GM21717 (cell line): ENCODE data around the gene TRIO.

Experiments used
- ATAC-seq: cut with Tn5 transposase; IDR thresholded peaks from one replicate; pipeline ENCODE4 v1.9.1; 2021; ENCODE audit warnings: mild to moderate bottlenecking, moderate library complexity; ENCODE audit not compliant: unreplicated experiment

TRIO gene

DNA sequence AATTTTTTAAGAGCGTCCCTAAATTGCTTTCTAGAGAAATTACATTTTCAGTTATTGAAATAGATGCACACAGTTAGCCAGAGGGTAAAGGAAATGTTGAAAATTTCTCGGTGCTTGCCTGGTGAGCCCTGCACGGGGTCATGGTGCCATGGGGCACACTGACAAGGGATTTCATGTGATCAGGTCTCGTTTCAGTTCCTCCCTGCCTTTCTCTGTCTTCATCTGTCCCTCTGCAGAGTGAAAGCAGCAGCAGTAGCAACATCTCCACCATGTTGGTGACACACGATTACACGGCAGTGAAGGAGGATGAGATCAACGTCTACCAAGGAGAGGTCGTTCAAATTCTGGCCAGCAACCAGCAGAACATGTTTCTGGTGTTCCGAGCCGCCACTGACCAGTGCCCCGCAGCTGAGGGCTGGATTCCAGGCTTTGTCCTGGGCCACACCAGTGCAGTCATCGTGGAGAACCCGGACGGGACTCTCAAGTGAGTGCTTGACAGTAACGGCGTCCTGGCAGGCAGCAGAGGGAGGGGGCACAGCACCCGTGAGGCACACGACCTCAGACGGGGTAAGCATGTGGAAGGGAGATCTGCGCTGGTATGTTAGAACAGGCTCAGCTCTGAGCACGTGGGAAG is 349.3 kb downstream of the TRIO start:
- no peak for ATAC-seq

DNA sequence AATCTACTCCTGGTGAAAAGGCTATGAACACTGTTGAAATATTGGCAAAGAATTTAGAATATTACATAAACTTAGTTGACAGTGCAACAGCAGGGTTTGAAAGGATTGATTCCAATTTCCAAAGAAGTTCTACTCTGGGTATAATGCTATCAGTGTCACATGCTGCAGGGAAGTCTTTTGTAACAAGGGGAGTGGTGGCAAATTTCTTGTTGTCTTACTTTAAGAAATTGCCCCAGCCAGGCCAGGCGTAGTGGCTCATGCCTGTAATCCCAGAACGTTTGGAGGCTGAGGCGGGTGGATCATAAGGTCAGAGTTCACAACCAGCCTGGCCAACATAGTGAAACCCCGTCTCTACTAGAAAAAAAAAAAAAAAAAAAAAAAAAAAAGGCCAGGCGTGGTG is 352.2 kb downstream of the TRIO start:
- no peak for ATAC-seq

DNA sequence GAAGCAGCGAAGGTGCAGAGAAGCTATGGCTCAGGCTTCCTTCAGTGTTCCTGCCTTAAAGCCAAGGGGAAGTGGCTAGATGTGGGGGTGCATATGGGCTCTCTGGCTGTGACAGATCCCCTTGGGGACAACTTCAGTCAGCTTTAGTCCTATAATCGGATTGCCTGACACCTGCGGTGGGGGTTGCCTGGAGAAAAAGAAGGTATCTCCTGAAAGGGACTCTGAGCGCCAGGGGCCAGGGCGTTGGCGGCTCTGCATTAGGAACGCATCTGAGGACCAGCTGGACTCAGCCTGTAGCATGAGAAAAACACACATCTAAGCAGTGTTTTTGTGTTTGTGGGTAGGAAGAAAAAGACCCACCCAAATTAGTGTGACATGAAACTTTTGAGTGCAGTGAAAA is 354.2 kb downstream of the TRIO start:
- ATAC-seq, result no peak

DNA sequence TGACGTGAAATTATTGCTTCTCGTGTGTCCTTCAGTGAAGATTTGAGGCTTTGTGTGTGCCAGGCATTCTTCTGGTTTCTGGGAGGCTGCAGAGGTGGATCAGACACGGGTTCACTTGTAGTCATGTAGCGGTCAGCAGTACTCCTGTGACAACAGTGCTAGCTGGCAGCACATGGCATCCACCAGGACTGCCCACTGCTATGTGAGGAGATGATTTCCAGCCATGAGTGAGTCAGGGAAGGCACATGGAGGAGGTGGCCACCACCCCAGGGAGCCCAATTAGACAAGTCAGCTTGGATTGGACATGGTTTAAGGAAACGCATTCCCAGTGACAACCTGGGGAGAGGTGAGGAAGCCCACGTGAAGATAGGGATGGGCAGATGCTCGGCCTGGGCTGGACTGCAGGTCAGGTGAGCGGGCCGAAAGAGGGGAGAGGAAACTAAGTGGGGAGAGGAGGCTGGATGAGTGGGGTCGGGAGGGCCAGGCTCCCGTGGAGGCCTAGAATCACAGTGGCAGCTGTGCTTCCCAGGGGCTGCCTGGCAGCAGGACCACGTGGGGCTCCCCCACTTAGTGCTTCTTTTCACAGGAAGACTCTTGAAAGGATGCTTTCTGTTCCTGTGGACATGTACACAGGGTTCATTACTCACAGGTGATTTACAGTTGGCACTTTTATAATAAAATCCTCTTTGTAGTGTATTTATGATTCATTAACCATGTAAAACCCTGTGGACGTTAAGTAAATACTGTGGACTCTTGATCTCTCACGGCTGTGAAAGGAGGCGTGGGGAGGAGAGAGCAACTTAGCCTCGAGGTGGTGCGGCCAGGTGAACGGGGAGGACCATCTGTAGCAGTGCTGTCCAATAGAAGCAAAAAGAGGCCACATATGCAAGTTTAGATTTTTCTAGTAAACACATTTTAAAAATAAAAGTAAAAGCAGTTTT is 358.5 kb downstream of the TRIO start:
- ATAC-seq, result no peak

DNA sequence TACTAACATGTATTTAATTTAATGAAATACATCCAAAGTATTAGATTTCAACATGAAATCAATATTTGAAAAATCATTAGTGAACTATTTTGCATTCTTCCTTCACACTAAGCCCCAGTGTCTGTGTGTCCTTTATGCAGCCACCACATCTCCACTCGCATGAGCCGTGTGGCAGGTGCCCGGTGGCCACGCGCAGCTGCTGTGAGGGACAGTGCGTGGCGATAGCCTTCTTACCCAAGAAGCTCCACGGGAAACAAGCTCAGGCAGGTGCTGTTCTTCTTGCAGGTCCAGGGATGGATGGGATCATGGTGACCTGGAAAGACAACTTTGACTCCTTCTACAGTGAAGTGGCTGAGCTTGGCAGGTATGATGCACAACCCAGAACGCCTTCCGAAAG is 359.1 kb downstream of the TRIO start:
- no peak for ATAC-seq

DNA sequence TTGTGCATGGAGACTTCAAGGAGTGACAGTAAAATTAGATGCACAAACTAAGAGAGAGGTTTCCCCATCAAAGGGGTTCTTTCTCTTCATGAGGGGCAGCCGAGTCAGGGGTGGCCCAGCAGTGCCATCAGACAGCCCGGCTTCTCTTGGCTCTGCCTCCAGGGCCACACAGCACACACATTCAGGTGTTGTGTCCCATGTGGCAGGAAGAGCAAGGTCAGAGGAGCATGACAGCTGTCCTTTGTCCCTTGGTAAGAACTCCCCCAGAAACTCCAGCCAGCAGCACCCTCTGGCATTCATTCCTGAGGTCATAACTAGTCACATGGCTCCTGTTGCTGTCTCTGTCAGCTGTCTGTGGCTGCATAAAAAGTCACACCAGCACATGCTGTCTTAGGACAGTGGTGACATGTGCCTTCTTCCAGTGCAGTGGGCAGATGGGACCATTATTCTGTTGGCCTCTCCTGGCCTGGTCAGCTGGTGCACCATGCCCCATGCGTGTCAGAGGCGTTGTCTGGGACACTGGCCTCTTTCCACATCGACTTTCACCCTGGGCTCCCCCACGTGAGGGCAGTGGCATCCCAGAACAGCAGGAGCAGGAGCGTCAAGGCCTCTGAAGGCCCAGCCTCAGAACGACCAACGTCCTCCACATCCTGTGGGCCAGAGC is 360.0 kb downstream of the TRIO start:
- ATAC-seq, result no peak

DNA sequence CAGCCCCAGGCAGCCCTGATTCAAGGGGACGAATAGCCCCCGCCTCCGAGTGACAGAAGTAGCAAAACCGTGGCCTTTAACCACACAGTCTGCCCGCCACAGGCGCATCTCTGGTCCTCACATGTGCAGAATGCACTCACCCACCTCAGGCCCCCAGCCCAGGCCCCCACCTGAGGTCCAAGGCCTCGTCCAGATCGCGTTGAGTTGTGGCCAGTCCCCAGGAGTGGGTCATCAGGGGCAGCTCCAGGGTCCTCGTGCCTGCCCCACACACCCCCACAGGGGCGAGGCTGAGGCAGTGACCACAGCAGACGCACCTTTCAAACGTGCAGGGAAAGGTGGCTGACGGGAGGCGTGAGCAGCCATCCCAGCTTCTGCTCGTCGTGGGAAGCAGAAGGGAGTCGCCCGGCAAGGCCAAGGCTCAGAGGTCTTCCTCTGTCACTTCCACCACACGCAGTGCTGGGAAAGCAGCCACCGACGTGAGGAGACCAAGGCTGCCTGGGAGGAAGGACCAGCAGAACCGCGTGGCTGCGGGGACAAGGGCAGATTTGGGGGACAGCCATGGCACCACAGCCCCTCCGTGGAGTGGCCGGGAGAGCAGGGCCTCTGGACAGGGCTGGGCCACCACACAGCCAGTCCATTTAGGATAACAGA is 360.7 kb downstream of the TRIO start:
- no peak for ATAC-seq

DNA sequence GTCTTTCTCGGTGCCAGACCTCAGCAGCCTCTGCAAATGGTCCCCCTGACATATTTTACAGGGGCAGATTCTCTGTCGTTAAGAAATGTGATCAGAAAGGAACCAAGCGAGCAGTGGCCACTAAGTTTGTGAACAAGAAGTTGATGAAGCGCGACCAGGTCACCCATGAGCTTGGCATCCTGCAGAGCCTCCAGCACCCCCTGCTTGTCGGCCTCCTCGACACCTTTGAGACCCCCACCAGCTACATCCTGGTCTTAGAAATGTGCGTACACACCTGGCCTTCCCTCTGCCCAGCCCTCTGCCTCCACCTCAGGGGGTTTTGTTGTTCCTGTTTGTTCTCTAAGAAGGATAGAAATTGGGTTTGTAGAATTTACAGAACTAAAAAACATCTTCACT is 361.2 kb downstream of the TRIO start:
- ATAC-seq, result no peak

DNA sequence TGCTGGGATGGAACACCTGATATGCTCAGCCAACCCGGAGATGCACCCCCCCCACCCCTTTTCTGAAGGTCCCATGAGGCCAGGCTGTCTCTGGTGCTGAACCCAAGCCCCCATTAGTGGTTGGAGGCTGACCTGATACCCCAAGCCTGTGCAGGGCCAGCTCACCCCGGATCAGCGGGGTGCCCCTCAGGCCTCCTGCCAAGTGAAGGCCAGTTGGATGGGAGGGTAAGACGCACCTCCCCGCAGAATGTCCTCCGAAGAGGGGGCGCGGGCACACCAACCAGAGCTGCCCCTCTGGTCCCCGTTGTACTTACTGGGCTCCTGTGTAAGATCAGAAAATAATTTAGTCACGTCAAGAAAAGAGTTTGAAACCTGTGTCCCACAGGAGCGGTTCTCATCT is 361.7 kb downstream of the TRIO start:
- no peak for ATAC-seq

DNA sequence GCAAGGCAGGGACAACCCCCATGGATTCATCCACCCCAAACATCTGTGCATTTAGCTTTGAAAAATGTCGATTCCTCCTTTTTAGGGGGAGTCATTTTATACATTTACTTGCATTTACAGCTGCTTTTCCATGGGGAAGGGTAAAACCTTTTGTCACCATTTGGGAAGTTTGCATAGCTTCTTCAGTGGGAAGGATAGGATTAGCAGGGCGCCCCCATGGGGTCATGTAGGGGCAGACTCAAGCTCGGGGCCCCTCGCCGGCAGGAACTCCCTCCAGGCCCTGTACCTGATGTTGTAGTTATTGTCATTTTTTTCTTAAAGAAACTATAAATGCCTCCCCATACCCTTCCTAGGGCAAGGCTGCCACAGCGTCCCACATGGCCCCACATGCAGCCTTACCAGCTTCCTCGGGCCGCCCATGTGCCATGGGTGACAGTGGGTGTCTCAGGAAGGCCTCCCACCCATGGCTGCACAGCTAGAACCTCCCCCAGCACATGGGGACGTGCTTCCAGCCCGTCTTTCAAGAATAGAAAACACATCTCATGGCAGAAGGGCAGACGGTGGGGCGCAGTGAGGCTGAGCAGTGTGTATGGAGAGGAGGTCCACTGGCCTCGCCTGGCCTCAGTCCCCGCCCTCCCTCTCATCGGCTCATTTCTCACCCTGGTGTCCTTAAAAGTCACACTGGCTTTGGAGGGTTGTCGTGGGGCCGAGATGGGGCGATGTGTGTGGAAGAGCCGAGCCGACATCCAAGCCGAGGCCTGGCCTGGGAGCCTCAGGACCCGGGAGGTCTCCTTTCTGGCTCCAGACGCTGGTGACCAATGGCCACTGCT is 362.4 kb downstream of the TRIO start:
- no peak for ATAC-seq

DNA sequence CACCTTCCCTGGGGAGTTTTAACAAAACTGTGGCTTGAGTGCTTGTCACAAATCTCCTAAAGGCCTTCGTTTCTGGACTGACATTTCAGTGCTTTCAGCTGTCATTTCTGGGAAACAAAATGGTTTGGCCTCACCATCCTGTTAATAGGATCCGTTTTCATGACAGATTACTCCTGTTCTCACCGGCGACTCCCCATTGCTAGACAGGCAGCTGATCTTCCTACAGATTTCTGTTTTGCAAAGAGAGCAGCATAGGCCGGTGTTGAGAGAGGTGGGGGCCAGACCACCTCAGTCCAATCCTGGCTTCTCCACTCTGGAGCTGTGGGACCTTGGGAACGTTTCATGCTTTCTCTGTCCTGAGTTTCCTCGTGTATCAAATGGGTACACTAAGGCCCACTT is 363.0 kb downstream of the TRIO start:
- ATAC-seq, result no peak

DNA sequence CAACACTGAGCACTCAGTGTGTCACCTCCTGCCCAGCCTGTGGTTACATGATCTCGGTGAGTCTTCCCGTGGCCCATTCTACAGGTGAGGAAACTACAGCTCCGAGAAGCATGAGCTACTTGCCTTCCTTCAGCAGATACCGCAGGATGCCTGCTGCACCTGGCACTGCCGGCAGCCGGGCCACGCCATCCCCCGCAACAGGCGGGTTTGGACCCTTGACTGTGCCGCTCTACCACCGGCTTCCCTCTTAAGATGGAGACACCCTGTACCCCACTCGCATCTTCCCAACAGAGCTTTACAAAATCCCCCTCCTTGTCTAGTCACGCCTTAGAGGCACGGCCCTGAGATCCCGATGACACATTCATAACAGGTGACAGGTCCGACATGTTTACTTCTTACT is 363.5 kb downstream of the TRIO start:
- ATAC-seq, result no peak

DNA sequence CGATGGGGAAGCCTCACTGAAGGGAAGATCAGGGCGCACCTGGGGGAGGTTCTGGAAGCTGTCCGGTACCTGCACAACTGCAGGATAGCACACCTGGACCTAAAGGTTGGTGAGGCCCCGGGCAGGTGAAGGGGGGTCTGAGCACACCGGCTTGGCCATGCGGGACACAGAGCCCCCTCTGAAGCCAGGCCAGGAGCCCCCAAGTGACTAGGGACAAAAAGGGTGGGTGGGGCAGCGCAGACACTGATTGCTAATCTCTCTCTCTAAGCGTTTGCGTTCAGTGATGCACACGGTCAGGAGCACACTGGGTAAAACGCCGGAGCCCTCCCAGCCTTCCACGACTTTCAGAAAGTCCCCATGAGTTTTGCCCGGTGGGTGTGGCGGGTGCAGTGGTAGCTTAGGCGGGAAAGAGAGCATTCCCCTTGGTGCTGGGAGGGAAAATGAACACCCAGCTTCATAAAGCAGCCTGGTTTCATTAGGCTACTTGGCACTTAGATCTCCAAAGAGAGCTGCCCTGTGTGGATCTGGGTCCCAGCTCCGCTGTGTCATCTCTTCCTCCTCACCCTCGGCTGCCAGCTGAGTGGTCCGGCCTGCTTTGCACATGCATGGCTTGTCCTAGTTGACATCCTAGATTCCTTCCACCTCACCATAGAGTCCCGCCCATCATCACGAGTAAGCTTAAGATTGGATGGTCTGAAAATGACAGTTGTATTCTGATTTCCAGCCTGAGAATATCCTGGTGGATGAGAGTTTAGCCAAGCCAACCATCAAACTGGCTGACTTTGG is 364.2 kb downstream of the TRIO start:
- no peak for ATAC-seq

DNA sequence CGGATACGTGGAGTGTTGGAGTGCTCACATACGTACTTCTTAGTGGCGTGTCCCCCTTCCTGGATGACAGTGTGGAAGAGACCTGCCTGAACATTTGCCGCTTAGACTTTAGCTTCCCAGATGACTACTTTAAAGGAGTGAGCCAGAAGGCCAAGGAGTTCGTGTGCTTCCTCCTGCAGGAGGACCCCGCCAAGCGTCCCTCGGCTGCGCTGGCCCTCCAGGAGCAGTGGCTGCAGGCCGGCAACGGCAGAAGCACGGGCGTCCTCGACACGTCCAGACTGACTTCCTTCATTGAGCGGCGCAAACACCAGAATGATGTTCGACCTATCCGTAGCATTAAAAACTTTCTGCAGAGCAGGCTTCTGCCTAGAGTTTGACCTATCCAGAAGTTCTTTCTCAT is 364.9 kb downstream of the TRIO start:
- ATAC-seq, result no peak

DNA sequence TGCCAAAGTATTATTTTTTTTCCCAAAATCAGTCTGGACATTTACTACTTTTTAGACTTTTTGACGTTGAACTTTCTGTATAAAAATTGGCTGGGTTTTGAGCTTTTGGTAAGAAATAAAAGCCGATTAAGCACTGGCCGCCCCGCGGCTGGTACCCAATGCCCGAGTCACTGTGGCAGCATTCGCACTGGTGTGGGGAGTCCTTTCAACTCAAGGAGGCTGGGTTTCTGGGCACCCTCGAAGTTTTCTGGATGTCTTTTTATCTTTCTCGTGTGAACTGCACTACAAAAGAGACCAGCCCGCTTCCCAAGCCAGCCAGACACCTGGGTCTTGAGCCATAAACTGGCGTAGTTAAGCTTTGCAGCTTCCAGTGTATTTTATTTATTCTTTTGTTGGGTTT is 366.4 kb downstream of the TRIO start:
- no peak for ATAC-seq

DNA sequence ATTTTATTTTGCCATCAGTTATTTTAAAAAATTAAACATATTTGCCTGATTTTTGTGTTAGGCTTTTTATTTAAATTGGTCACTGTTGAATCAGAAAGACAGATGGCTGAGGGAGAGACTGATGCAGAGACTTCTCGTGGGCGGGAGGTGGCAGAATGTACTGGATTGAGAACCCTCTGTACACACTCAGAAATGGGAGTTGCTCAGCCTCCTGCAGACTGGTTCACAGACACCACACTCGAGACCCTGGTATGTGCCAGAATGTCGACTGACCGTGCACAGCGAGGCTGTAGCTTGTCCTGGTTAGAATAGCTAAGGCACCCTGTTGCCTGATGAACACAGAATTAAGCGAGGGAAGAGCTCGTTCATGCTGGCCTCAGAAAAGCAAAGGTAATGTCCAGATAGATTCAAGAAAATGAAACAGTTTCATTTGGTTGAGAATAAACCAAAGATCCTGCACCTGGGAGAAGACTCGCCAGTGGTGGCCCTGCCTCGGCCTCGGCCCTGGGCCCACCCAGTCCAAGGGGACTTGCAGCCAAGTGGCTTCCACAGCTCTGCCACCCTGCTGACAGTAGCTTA is 367.1 kb downstream of the TRIO start:
- ATAC-seq, result no peak

DNA sequence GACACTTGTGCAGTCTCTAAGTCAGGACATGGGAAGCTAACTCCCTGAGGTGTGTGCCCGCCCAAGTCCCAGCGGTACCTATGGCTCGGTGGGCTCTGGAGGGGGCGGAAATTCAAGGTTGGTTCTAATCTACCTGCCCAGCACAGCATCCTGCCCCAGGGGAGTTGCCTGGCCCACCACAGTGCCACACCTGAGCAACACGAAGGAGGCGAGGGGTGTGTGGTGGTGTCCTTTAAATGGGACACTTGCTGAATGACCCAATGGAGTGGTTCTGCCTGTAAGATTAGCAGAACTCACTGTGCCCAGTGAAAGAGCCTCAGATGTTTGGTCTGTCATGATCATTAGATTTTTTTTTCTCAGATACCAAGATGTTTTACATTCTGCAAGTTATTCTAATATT is 367.7 kb downstream of the TRIO start:
- ATAC-seq, result no peak

DNA sequence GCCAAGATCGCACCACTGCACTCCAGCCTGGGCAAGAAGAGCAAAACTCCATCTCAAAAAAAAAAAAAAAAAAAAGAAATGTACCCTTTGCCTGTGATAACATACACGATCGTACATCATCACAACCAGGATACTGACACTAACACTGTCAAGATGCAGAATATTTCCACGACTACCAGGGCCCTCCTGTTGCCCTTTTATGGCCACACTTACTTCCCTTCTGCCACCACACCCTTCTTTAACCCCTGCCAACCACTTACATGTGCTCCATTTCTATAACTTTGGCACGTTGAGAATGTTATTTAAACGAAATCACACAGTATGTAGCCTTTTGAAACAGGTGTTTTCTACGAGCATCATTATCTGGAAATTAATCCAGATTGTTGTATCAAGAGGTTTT is 369.4 kb downstream of the TRIO start:
- ATAC-seq, result no peak

DNA sequence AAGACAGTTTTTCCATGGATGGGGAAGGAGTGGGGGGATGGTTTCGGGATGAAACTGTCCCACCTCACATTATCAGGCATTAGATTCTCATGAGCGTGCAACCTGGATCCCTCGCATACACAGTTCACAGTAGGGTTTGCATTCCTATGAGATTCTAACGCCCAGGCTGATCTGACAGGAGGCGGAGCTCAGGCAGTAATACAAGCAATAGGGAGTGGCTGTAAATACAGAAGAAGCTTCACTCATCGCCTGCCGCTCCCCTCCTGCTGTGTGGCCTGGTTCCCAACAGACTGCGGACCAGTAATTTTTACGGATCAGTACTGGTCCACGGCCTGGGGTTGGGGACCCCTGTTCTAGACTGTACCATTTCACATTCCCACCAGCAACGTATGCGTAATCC is 370.1 kb downstream of the TRIO start:
- no peak for ATAC-seq
